ENCODE results near the gene LRFN5.
"Not testable (repeated sequence)": the region's sequence is repeated elsewhere in the genome, so short reads cannot be mapped to it uniquely, and the experiment has no call there.

LRFN5 gene

GRCh38 chr14:41636492-41637392 lies 30.1 kb downstream of the LRFN5 start:
- DNase-seq (ENCODE audit: low spot score): no peak

GRCh38 chr14:41641690-41642089 lies 35.0 kb downstream of the LRFN5 start:
- no peak for DNase-seq (ENCODE audit: low spot score)

DNA sequence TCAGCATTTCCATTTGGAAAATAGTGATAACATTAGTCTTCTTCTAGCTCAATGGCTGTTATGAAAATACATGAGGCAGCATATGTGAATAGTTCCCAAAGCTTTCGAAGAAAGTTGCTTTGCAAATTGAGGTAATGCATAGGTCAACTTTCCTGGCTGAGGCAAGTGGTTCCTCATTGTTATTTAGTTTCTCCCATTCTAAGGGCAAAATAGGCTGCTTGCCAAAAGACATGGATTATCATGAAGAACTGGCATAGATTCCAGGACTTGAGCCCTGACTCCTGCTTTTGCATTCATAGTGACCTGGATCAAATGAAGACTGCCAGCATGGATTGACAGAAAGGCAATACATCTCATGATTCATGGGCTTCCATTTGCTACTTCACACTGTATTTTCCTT lies 35.7 kb downstream of the LRFN5 start:
- DNase-seq (ENCODE audit: low spot score): no peak

DNA sequence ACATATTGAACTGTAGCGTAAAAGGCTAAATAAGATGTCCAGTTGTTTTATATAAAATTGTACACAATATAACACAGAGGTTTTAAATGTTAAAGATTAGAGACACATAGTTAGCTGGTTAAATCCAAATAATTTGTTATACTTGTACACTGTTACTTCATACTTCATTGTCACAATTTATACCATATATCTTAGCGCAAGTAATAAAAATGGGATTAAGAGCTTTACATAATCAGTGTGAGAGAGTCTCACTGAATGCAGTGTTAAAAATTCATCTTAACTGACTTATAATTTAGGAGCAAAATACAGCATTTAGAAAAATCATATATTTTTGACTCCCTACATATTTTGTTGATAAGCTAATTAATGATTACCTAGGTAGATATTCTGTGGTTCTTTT lies 36.1 kb downstream of the LRFN5 start:
- no peak for DNase-seq (ENCODE audit: low spot score)

GRCh38 chr14:41644606-41645005 lies 37.9 kb downstream of the LRFN5 start:
- DNase-seq (ENCODE audit: low spot score): no peak

DNA sequence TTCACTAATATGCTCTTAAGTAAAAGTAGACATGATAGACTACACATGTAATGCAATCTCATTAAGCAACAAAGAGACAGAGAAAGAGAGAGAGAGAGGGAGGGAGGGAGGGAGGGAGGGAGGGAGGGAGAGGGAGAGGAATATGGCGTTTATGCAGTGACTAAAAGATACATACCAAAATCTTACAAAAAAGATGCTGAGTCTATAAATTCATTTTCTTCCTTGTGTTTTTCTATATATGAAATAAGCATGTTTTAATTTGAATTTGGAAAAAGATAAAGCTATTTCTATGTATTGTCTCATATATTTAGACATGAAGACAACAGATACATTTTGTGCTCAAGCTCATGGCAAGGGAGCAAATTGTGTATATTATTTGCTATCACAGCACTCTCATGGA lies 44.1 kb downstream of the LRFN5 start:
- no peak for DNase-seq (ENCODE audit: low spot score)

- DNase-seq (ENCODE audit: low spot score): no peak
Observed at GRCh38 chr14:41654196-41654595, 47.5 kb downstream of the LRFN5 start.

DNA sequence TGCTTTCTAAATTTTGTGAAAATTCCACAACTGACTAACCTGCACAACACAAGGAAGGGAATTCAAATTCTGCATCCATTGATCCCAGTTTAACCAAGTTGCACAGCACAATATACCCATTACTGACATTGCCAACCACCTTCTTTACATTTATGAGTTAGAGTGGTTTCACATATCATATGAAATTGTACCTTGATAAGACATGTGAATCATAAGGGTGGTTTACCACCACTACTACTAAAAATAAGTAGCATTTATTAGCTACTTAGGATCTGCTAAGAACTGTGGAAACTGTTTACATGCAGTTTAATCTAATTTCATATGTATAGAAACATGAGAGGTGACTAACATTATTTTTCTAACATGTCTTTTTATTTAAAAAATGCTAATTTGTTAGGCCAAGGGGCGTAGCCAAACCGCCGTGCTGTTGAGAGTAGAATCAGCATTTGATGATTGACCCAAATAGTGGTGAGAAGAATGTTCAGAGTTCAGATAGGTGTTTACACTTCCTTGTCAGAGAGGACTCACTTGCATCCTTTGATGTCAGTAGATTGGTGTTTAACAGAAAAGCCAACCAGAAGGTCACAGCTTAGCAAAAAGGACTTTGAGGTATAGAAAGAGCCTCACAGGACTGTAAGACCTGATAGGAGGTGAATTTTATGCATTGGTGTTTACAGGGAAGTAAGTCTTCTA lies 56.2 kb downstream of the LRFN5 start:
- DNase-seq (ENCODE audit: low spot score): no peak

GRCh38 chr14:41663473-41663850 lies 56.8 kb downstream of the LRFN5 start:
- no peak for DNase-seq (ENCODE audit: low spot score)

GRCh38 chr14:41666301-41666700 lies 59.6 kb downstream of the LRFN5 start:
- DNase-seq (ENCODE audit: low spot score): no peak

- no peak for DNase-seq (ENCODE audit: low spot score)
Observed at GRCh38 chr14:41668356-41668755, 61.7 kb downstream of the LRFN5 start.

- DNase-seq (ENCODE audit: low spot score): not testable (repeated sequence)
Observed at GRCh38 chr14:41673601-41674000, 66.9 kb downstream of the LRFN5 start.

DNA sequence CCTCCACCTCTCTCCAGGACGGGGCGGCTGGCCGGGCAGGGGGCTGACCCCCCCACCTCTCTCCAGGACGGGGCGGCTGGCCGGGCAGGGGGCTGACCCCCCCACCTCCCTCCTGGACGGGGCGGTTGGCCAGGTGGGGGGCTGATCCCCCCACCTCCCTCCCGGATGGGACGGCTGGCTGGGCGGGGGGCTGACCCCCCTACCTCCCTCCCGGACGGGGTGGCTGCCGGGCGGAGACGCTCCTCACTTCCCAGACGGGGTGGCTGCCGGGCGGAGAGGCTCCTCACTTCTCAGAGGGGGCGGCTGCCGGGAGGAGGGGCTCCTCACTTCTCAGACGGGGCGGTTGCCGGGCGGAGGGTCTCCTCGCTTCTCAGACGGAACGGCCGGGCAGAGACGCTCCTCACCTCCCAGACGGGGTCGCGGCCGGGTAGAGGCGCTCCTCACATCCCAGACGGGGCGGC lies 67.9 kb downstream of the LRFN5 start:
- DNase-seq (ENCODE audit: low spot score): not testable (repeated sequence)

DNA sequence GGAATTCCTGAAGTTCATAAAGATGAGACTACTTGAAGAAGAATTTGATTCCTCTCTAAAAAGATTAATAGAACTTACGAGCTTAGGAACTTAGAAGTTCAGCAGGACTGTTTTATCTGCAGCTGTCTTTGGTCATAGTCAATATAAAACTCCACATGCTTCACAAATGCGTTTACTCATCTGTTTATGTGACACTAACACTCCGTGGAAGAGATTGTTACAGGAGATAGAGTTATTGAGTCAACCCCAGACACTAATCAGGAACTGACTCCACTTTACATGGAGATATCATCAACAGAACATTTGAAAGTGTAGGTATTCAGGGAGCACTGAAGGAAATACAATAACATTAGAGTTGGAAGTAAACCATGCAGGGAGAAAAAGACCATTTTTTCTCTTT lies 92.8 kb downstream of the LRFN5 start:
- DNase-seq (ENCODE audit: low spot score): no peak

DNA sequence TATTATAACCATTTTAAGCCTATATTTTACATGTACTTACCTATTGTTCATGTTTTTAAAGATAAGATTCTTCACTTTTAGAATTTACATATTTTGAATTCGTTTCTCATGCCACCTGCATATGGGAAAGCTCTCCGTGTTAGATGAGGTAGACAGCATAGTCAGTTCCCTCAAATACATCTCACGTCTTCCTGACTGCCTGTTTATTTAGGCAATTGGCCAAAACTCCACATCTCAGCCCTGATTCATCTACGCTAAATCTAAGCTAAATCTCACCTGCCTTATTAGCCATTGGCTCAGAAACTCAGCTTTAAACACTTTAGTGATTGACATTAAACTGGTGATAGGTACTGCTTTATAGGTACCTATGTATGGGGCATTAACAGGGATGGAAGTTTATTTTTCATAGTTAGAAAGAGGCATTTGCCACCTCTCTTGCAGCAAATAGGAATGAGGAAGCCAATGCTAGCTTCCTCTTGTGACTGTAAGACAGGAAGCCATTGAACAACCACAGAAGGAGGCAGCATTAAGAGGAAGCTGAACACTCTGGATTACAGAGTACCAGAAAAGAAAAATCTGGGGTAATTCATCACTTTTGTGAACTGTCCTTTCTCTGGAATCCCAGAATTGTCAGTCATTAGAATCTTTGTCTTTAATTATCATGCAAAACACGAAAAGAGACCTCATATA lies 111.9 kb downstream of the LRFN5 start:
- no peak for DNase-seq (ENCODE audit: low spot score)

DNA sequence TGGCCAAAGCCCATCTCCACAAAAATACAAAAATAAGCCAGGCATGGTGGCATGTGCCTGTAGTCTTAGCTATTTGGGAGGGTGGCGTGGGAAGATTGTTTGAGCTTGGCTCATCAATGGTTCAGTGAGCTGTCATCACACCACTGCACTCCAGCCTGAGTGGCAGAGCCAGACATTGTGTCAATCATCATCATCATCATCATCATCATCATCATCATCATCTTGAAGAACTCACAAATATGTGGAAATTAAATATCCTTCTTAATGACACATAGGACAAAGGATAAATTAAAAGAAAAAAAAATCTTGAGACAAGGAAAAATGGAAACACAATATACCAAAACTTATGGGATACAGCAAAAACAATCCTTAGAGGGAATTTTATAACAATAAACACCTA lies 132.5 kb downstream of the LRFN5 start:
- no peak for DNase-seq (ENCODE audit: low spot score)

GRCh38 chr14:41743140-41743539 lies 136.5 kb downstream of the LRFN5 start:
- no peak for DNase-seq (ENCODE audit: low spot score)

- no peak for DNase-seq (ENCODE audit: low spot score)
Observed at GRCh38 chr14:41749429-41749828, 142.8 kb downstream of the LRFN5 start.

DNA sequence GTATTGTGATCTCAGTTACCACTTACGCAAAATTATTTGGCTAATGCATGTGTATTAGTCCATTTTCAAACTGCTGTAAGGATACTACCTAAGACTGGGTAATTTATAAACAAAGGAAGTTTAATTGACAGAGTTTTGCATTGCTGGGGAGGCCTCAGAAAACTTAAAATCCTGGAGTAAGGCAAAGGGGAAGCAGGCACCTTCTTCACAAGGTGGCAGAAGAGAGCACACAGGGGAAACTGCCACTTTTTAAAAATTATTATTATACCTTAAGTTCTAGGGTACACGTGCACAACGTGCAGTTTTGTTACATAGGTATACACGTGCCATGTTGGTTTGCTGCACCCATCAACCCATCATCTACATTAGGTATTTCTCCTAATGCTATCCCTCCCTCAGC lies 143.9 kb downstream of the LRFN5 start:
- DNase-seq (ENCODE audit: low spot score): not testable (repeated sequence)

- no peak for DNase-seq (ENCODE audit: low spot score)
Observed at GRCh38 chr14:41758011-41758665, 151.5 kb downstream of the LRFN5 start.

DNA sequence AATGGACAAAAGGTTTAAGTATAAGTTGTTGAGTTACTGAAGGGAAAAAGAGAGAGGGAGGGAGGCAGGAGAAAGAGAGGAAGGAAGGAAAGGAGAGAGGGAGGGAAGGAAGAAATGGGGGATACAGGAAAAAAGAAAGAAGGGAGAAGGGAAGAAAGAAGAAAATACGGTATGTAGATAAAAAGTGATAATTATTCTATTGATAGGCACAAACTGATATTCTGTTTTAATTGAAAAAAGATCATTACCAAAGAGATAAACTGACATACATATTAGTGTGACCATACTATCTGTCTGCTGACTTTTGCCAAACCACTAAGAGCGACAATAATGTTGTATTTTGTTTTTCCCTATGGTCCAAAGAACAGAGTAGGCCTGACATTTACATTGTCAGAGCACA lies 154.5 kb downstream of the LRFN5 start:
- DNase-seq (ENCODE audit: low spot score): no peak

DNA sequence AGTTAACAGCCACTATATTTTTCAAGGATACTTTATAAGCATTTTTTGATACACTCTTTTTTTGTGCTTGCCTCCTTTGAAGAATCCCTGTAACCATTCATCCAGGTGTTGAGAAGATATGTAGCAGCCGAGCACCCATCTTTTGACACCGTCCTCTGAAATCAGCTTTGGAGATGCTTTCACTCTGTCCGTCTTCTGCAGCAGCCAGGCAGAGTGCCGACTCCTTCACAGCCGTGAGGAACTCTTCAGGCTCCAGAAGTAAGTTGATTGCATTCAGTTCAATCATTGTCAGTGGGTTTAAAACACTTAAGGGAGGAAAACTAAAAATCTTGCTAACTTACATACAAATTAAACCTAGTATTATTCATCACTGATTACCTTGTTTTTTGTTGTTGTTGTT lies 160.1 kb downstream of the LRFN5 start:
- no peak for DNase-seq (ENCODE audit: low spot score)

Measured in cerebellar cortex (tissue), 1 donor.